ENCODE results near the gene CPT1C.
A peak's percentile ranks its signal among the peaks of the same experiment; 100 is the strongest.

Gene CPT1C

GRCh38 chr19:49690656-49691242, at the start of gene CPT1C:
Gene CPT1C (plus strand): TSS chr19:49691116. CDS start chr19:49692253, 1,137 bp downstream.
- DNase-seq: peak; percentile 83 to 87

- peak; percentile 98 to 99 for DNase-seq
These were observed 49.0 kb upstream of the CPT1C start, which contains the start of gene SCAF1 for GRCh38 chr19:49641688-49642491. Gene SCAF1 (plus strand): TSS chr19:49642209. CDS start chr19:49645027, 2,818 bp downstream.

GRCh38 chr19:49642492-49643035, 48.4 kb upstream of the CPT1C start:
- no peak for DNase-seq

GRCh38 chr19:49643466-49643865, 47.5 kb upstream of the CPT1C start:
- no peak for DNase-seq

- no peak for DNase-seq
These were observed 45.3 kb upstream of the CPT1C start for GRCh38 chr19:49645592-49645991.

GRCh38 chr19:49645995-49646394, 44.9 kb upstream of the CPT1C start:
- DNase-seq: no peak

GRCh38 chr19:49646586-49646985, 44.3 kb upstream of the CPT1C start:
- DNase-seq: no peak

- no peak for DNase-seq
These were observed 39.7 kb upstream of the CPT1C start for GRCh38 chr19:49651029-49651819.

GRCh38 chr19:49651820-49652550, 38.9 kb upstream of the CPT1C start:
- DNase-seq: no peak

- no peak for DNase-seq
These were observed 38.1 kb upstream of the CPT1C start for GRCh38 chr19:49652551-49653465.

GRCh38 chr19:49653466-49653806, 37.5 kb upstream of the CPT1C start:
- DNase-seq: no peak

GRCh38 chr19:49654581-49654980, 36.3 kb upstream of the CPT1C start:
- no peak for DNase-seq

- DNase-seq: no peak
These were observed 35.1 kb upstream of the CPT1C start for GRCh38 chr19:49655570-49656455.

GRCh38 chr19:49656456-49657109, 34.3 kb upstream of the CPT1C start:
- DNase-seq: no peak

- DNase-seq: no peak
These were observed 33.3 kb upstream of the CPT1C start for GRCh38 chr19:49657493-49658138.

GRCh38 chr19:49658139-49658517, 32.8 kb upstream of the CPT1C start:
- no peak for DNase-seq

- DNase-seq: no peak
These were observed 32.1 kb upstream of the CPT1C start for GRCh38 chr19:49658566-49659442.

- no peak for DNase-seq
These were observed 30.5 kb upstream of the CPT1C start for GRCh38 chr19:49660338-49660961.

Data from hippocampal formation (tissue), 2 donors.